ENCODE results near the gene PTPRN.
"Not testable (repeated sequence)": the region's sequence is repeated elsewhere in the genome, so short reads cannot be mapped to it uniquely, and the experiment has no call there.

PTPRN gene

DNA sequence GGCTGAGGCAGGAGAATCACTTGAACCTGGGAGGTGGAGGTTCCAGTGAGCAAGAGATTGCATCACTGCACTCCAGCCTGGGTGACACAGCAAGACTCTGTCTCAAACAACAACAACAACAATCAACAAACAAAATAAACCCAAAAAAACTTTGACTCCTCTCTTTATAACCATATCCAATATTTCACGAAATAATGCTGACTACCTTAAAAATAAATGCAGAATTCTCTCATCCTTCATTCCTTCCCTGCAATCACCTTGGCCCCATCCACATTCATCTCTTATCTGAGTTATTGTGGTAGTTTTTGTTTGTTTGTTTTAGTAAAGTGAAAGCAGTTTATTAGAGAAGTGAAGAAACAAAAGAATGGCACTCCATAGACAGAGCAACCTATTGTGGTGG lies 3.2 kb downstream of the PTPRN start:
- DNase-seq: no peak

GRCh38 chr2:219304223-219304622 lies 5.0 kb downstream of the PTPRN start:
- no peak for DNase-seq

DNA sequence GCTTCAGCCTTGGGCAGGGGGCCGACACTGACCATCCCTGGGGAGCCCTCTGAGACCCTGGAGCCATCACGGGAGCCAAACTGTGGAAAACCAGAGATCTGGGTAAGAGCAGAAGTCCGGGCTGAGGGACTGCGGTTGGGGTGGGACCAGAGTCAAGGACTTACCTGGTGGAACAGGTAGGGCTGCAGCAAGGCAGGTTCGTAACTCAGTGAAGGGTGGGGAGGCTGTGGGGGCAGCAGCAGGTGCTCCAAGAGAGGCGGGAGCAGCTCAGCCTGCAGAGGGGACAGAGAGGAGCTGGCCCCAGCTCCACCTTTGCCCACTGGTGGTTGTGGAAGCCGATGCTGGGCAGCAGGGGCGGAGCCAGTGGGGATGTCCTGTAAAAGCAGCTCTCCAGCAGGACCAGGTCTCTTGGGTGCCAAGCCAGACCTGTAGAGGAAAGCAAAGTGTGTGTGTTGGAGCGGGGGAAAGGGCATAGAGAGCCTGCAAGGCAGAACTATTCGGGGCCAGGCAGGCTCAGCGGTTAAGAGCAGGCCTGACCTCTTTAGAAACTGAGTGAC lies 6.7 kb downstream of the PTPRN start:
- DNase-seq: no peak

DNA sequence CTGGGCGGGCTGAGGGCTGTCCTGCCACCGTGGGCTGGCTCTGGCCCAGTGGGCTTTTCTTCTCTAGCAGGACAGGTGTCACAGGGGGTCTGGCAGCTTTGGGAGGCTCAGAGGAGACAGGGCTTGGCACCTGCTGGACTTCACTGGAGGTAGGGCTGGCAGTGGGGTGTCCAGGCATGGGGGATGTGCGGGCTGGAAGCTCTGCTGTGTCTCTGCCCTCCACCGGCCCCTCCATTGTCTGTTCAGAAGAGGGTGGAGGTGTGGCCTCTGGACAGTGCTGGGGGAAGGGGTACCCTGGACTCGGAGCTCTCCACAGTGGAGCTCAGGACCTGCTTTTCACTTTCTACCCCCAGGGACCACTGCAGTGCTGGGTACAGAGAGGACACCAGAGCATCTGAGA lies 9.2 kb downstream of the PTPRN start:
- no peak for DNase-seq

- DNase-seq: no peak
Observed at GRCh38 chr2:219299372-219299760, 9.8 kb downstream of the PTPRN start.

- peak; percentile 34 for DNase-seq
Observed at GRCh38 chr2:219298759-219299371, 10.3 kb downstream of the PTPRN start.

DNA sequence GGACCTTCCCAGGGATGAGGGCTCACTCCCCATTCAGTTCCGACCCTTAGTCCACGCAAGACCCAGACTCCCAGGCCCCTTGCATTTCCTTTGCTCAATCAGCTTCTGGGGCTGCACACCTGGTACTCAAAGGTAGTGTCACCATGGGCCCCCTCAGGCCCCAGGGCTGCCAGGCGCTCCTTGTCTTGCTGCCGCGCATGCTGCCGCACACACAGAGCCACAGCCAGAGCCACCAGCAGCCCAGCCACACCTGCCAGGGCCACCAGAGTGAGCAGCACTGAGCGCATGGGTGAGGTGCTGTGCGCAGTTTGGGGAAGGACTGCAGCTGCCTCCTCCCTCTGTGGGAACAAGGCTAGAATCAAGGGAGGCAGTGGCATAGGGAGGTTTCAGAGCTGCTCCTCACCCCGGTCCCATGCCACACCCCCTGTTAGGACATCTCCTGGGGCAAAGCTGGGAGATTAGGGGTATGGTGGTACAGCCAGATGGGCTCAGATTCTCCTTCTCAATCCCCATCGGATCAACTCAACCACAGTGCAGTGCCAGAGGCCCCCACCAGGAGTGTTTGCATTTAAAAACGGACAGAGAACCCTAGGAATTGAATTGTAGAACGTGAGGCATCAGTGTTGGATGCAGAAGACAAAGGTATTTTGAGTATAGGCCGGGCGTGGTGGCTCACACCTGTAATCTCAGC lies 11.3 kb downstream of the PTPRN start:
- DNase-seq: no peak

DNA sequence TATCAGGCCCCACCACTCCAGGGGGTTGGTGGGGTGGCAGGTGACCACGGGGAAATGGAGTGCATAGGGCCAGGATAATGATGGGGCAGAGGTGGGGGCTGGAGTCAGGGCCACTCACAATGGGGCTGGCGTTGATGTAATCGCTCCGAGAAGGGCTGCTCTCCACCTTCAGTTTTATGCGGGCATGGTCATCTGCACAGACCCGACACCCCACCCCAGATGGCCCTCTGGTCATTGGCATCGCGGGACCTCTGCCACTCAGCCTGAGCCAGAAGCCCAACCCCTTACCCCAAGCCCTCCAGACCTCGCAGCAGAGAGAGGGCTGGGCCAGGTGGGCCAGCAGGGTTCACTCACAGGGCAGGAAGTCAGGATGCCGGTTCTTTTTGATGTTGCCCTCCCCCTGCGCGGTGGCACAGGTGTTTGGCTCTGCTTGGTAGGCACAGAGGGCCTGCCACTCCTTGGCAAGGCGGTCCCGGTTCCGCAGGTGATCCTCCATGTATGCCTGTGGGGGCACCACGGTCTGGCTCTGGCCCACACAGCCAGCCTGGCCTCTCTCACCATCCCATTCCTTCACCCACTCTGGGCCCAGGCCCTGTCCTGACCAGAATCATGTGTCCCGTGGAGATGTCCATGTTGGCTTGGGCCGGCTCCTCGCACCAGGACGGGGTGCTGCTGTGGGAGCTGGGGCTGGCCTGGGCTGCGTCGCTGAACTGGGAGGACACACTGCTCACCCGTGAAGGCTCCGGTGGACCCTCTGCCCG lies 12.4 kb downstream of the PTPRN start:
- DNase-seq: no peak

DNA sequence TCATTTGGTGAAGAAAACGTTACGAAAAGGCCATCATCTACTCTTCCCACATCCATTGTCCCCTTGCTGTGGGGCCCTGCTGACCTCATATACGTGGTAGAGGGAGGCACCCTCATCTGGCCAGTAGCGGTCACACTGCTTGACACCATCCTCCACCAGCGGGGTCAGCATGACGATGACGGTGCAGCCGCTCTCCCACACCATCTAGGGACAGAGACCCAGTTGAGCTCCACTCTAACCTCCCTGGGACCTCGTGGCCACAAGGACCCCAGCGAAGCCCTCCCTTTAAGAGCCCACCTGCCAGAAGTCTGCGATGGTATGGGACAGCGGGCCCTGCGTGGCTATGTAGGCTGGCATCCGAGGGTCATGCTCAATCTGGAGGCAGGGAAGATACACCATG lies 13.1 kb downstream of the PTPRN start:
- DNase-seq: no peak

- DNase-seq: no peak
Observed at GRCh38 chr2:219294356-219295351, 14.5 kb downstream of the PTPRN start.

DNA sequence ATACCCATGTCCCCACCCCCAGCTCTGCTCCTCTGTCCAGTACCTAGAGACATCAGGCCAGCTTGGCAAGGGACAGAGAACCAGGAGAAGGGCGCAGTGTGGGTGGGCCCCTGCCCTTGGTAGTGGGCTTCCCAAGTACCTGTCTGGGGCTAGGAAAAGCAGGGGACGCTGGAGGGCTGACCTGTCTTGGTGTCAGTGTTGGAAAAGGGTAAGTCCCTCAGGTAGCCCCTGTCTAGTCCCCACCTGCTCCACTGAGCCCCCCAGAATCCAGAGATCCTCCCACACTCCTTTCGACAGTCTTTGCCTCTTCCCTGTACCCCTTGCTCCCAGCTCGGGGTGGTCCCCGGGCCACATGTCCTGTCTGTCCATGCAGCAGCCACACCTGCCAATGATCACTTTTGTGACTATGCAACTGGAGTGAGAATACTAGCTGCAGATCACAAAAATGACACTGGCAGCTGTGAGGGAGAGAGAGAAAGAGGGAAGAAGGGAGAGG lies 15.4 kb downstream of the PTPRN start:
- DNase-seq: no peak

GRCh38 chr2:219292616-219293015 lies 16.6 kb downstream of the PTPRN start:
- no peak for DNase-seq

- DNase-seq: no peak
Observed at GRCh38 chr2:219291910-219292490, 17.2 kb downstream of the PTPRN start.

- no peak for DNase-seq
Observed at GRCh38 chr2:219291394-219291793, 17.8 kb downstream of the PTPRN start.

GRCh38 chr2:219290381-219291171 lies 18.6 kb downstream of the PTPRN start:
- no peak for DNase-seq

DNA sequence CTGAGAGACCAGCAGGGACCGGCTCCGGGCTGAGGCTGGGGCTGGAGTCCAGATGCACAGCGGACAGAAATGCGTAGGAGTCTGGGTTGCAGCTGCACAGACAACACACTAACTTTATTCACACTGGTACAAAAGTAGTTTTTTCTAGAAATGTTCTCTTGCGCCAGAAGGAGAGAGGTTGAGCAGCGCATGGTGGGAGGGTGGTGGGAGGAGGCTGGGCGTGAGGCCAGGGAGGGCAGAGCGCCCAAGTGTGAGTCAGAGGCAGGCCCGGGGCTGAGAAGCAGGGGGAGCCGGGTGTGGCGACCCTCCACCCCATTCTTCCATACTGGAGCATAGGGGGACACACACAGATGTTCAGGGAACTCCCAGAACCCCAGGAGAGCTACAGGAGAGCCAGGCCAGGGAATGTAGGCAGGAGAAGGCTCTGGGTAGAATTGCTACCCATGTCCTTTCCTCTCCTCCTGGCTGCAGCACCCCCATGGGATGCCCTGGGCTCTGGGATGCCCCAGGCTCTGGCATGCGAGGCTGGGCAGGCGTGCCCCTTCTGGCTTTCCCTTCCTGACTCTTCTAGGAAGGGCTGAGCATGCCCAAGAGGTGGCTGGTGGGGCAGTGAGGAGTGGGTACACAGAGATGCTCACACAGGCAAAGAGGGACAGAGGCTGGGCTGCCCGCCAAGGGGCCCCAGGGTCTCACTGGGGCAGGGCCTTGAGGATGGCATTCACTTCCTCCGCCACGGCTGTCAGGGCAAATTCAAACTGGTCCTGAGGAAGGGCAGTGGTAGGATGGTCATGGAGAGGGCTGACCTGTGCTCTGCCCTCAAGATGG lies 19.5 kb downstream of the PTPRN start:
- peak; percentile 67 for DNase-seq

DNA sequence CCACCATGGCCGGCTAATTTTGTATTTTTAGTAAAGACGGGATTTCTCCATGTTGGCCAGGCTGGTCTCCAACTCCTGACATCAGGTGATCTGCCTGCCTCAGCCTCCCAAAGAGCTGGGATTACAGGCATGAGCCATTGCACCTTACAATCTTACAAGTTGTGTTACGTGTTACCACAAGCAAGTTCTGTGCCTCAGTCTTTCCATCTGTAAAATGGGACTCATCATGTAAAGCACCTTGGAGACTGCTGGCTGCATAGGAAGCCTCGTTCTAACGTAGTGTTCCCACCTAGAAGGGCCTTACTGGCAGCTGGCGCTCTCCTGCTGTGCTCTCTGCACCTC lies 20.0 kb downstream of the PTPRN start:
- DNase-seq: no peak

- DNase-seq: no peak
Observed at GRCh38 chr2:219287580-219288265, 21.5 kb downstream of the PTPRN start.

GRCh38 chr2:219287116-219287440 lies 22.1 kb downstream of the PTPRN start:
- DNase-seq: not testable (repeated sequence)
